ENCODE measurements around the gene OR9A4.

The OR9A4 gene

GRCh38 chr7:141945356-141945755 is 29.2 kb downstream of the OR9A4 start:
- Histone ChIP-seq H3K36me3 (ENCODE audit: insufficient read depth, low read length) (no peaks in the 10 kb centered on the region), H3K9me3 (ENCODE audit: insufficient read depth, low read depth, low read length) (no peaks in the 10 kb centered on the region; the same call in 1 of the 2 replicates), H3F3A (ENCODE audit: low read depth) (no peaks in the 10 kb centered on the region), H3K9me2 (replicated peaks; ENCODE audit: low read depth, low read length) (no peaks in the 10 kb centered on the region), H3K9ac (ENCODE audit: low read depth, low read length, poor library complexity, severe bottlenecking) (no peak overlapping the region), H3K4me2 (ENCODE audit: low read depth, low read length, poor library complexity, severe bottlenecking) (no peak overlapping the region), H3K4me1 (ENCODE audit: insufficient read depth, low read length, poor library complexity, severe bottlenecking) (no peaks in the 10 kb centered on the region), H2AFZ (ENCODE audit: low read length) (no peak overlapping the region), H3K27me3 (ENCODE audit: insufficient read depth, low read length, poor library complexity, severe bottlenecking) (no peaks in the 10 kb centered on the region), H3K79me2 (ENCODE audit: insufficient read depth, low read length) (no peaks in the 10 kb centered on the region), H3K4me3 (ENCODE audit: low read length, poor library complexity, severe bottlenecking) (no peak overlapping the region), H4K20me1 (ENCODE audit: insufficient read depth, low read length, poor library complexity, severe bottlenecking) (no peaks in the 10 kb centered on the region)
- TF ChIP-seq CTCF (conservative IDR thresholded peaks at IDR 0.05; ENCODE audit: low read length) (no peak), EZH2phosphoT487 (IDR thresholded peaks at IDR 0.05; ENCODE audit: borderline replicate concordance) (no peak)

- Histone ChIP-seq H2AFZ (ENCODE audit: low read length) (no peak within 1 kb of the TSS), H4K20me1 (ENCODE audit: insufficient read depth, low read length, poor library complexity, severe bottlenecking) (no peaks in the 10 kb centered on the region), H3K9ac (ENCODE audit: low read depth, low read length, poor library complexity, severe bottlenecking) (no peak within 1 kb of the TSS), H3K79me2 (ENCODE audit: insufficient read depth, low read length) (no peaks in the 10 kb centered on the region), H3K4me2 (ENCODE audit: low read depth, low read length, poor library complexity, severe bottlenecking) (no peak within 1 kb of the TSS), H3F3A (ENCODE audit: low read depth) (no peaks in the 10 kb centered on the region), H3K36me3 (ENCODE audit: insufficient read depth, low read length) (no peaks in the 10 kb centered on the region), H3K4me3 (ENCODE audit: low read length, poor library complexity, severe bottlenecking) (no peak within 1 kb of the TSS), H3K9me3 (ENCODE audit: insufficient read depth, low read depth, low read length) (no peaks in the 10 kb centered on the region), H3K9me2 (replicated peaks; ENCODE audit: low read depth, low read length) (no peaks in the 10 kb centered on the region), H3K4me1 (ENCODE audit: insufficient read depth, low read length, poor library complexity, severe bottlenecking) (no peaks in the 10 kb centered on the region), H3K27me3 (ENCODE audit: insufficient read depth, low read length, poor library complexity, severe bottlenecking) (no peaks in the 10 kb centered on the region)
- TF ChIP-seq EZH2phosphoT487 (IDR thresholded peaks at IDR 0.05; ENCODE audit: borderline replicate concordance): no peak
- no peak for TF ChIP-seq CTCF (conservative IDR thresholded peaks at IDR 0.05; ENCODE audit: low read length)
These were observed 30.6 kb downstream of the OR9A4 start, which contains the start of gene CLEC5A for GRCh38 chr7:141946796-141947195. TSS of gene CLEC5A (minus strand) at chr7:141946974. CDS start at chr7:141946292, 682 bp downstream.

GRCh38 chr7:141949021-141949420 is 32.8 kb downstream of the OR9A4 start:
- Histone ChIP-seq H4K20me1 (ENCODE audit: insufficient read depth, low read length, poor library complexity, severe bottlenecking) (no peaks in the 10 kb centered on the region), H3K79me2 (ENCODE audit: insufficient read depth, low read length) (no peaks in the 10 kb centered on the region), H3K9me3 (ENCODE audit: insufficient read depth, low read depth, low read length) (no peaks in the 10 kb centered on the region), H3K36me3 (ENCODE audit: insufficient read depth, low read length) (no peaks in the 10 kb centered on the region), H3K9ac (ENCODE audit: low read depth, low read length, poor library complexity, severe bottlenecking) (no peak overlapping the region), H3K4me1 (ENCODE audit: insufficient read depth, low read length, poor library complexity, severe bottlenecking) (peaks cover 4% of the 10 kb centered on the region), H3F3A (ENCODE audit: low read depth) (no peaks in the 10 kb centered on the region), H3K9me2 (replicated peaks; ENCODE audit: low read depth, low read length) (no peaks in the 10 kb centered on the region), H3K4me3 (ENCODE audit: low read length, poor library complexity, severe bottlenecking) (no peak overlapping the region), H2AFZ (ENCODE audit: low read length) (no peak overlapping the region), H3K4me2 (ENCODE audit: low read depth, low read length, poor library complexity, severe bottlenecking) (no peak overlapping the region), H3K27me3 (ENCODE audit: insufficient read depth, low read length, poor library complexity, severe bottlenecking) (no peaks in the 10 kb centered on the region)
- TF ChIP-seq CTCF (conservative IDR thresholded peaks at IDR 0.05; ENCODE audit: low read length): no peak
- TF ChIP-seq EZH2phosphoT487 (IDR thresholded peaks at IDR 0.05; ENCODE audit: borderline replicate concordance): no peak
